ENCODE results near the gene MORF4L1.

GRCh38 chr15:78840661-78841375 lies 31.9 kb upstream of the MORF4L1 start:
- TF ChIP-seq EZH2 (IDR thresholded peaks at IDR 0.05; ENCODE audit: borderline replicate concordance, low read depth, low read length, poor library complexity, severe bottlenecking) (no peak), CTCF (conservative IDR thresholded peaks at IDR 0.05; ENCODE audit: low read depth, low read length) (no peak)
